Nephron (organoid): ENCODE measurements around the gene MOB3B.

Source experiments
- H3K27ac Mint-ChIP-seq, 3 experiments: 2 replicates each; pipeline ENCODE4 v1.8.0; 2020; ENCODE audit warnings: mixed read lengths in 3 of 3, mild to moderate bottlenecking in 2 of 3, moderate library complexity in 1 of 3
- H3K27me3 Mint-ChIP-seq: 2 replicates; pipeline ENCODE4 v1.8.0; 2021; ENCODE audit warnings: low read depth, mild to moderate bottlenecking, moderate library complexity, mixed read lengths
- H3K36me3 Mint-ChIP-seq: 2 replicates; pipeline ENCODE4 v1.8.0; 2020; ENCODE audit warnings: low read depth, mixed read lengths
- H3K4me1 Mint-ChIP-seq: 2 replicates; pipeline ENCODE4 v1.8.0; 2020; ENCODE audit warnings: mixed read lengths
- H3K4me3 Mint-ChIP-seq, 3 experiments: 2 replicates each; pipeline ENCODE4 v1.8.0; 2020; ENCODE audit warnings: mild to moderate bottlenecking in 3 of 3, mixed read lengths in 3 of 3, moderate library complexity in 2 of 3
- H3K9me3 Mint-ChIP-seq: 2 replicates; pipeline ENCODE4 v1.8.0; 2020; ENCODE audit warnings: mixed read lengths
- CTCF ChIP-seq, 3 experiments: fragments of 200-600 bp; sonication (generic); IDR thresholded peaks; one replicate each; pipeline ENCODE4 v1.5.0; 2021; ENCODE audit warnings: antibody characterized with exemption in 3 of 3; ENCODE audit not compliant: unreplicated experiment in 3 of 3

Gene MOB3B

GRCh38 chr9:27483576-27483975 is 46.0 kb downstream of the MOB3B start:
- TF ChIP-seq CTCF (IDR thresholded peaks at IDR 0.05; ENCODE audit: unreplicated experiment in 3 of 3) = no peak
- no peak overlapping the region for H3K27ac Mint-ChIP-seq

DNA sequence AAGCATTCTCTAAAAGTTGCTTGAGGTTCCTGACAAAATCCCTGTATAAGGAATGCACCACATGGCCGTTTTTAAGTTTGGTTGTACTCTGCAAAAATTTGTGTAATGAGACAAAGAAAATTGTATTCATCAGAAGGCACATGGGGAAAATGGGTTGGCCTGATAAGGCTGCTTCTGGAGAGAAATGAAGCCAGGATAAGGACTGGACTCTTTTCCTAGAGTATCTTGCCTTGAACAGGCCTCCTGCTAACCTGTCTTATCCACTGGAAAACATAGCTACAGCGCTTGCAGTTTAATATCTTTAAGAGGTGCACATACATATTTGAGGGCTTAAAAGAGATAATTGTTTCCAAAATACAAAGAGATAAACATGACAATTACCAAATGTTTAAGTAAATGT is 46.9 kb downstream of the MOB3B start:
- Mint-ChIP-seq H3K4me1 (peaks cover 3% of the 10 kb centered on the region), H3K27ac (no peak overlapping the region), H3K27me3 (no peaks in the 10 kb centered on the region), H3K4me3 (no peak overlapping the region), H3K36me3 (peaks cover 38% of the 10 kb centered on the region), H3K9me3 (peaks cover 11% of the 10 kb centered on the region)
- TF ChIP-seq CTCF (IDR thresholded peaks at IDR 0.05; ENCODE audit: unreplicated experiment in 3 of 3) = no peak

More at GRCh38 chr9:27483576-27483975, 46.0 kb downstream of the MOB3B start:
- Mint-ChIP-seq H3K36me3 (peaks cover 29% of the 10 kb centered on the region), H3K9me3 (peaks cover 4% of the 10 kb centered on the region), H3K4me1 (peaks cover 7% of the 10 kb centered on the region), H3K27me3 (no peaks in the 10 kb centered on the region), H3K4me3 (no peak overlapping the region)

- Mint-ChIP-seq H3K27me3 (no peaks in the 10 kb centered on the region), H3K4me1 (peaks cover 6% of the 10 kb centered on the region), H3K4me3 (no peak overlapping the region), H3K36me3 (peaks cover 45% of the 10 kb centered on the region), H3K9me3 (peaks cover 11% of the 10 kb centered on the region), H3K27ac (no peak overlapping the region)
- no peak for TF ChIP-seq CTCF (IDR thresholded peaks at IDR 0.05; ENCODE audit: unreplicated experiment in 3 of 3)
Measured at GRCh38 chr9:27478322-27478721, 51.3 kb downstream of the MOB3B start.

DNA sequence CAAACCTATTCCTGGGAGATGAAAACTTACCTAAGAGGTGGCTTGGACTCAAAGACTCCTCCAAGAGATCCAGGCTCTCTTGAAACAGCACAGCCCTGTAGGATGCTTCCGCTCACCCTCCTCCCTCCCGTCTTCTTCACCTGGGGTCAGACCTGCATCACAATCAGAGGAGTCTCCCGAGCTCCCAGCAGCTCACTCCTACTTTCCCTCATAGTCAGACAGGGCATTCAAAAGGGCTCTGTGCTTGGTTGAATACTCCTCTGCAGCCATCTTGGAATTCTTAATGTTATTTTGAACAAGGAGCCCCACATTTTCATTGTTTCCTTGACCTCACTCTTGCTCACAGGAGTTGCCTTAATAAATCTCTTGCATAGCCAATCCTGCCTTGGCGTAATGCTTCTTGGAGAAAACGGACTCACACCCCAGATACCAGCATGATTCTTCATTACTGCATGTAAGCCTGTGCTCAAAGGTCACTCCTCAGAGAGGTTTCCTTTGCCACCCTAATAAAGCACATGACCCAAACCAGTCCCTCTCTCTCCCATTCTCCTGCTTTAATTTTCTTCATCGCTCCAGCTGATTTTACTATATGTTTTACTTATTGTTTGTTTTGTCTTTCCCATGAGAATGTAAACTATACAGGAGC is 52.6 kb downstream of the MOB3B start:
- peaks cover 11% of the 10 kb centered on the region for H3K9me3 Mint-ChIP-seq
- H3K4me1 Mint-ChIP-seq = peaks cover 20% of the 10 kb centered on the region
- TF ChIP-seq CTCF (IDR thresholded peaks at IDR 0.05; ENCODE audit: unreplicated experiment in 3 of 3) = no peak
- H3K36me3 Mint-ChIP-seq = peaks cover 39% of the 10 kb centered on the region
- peak overlapping the region in 2 of 3 experiments; percentile 23 to 37 for H3K27ac Mint-ChIP-seq
- H3K27me3 Mint-ChIP-seq = no peaks in the 10 kb centered on the region
- no peak overlapping the region for H3K4me3 Mint-ChIP-seq

DNA sequence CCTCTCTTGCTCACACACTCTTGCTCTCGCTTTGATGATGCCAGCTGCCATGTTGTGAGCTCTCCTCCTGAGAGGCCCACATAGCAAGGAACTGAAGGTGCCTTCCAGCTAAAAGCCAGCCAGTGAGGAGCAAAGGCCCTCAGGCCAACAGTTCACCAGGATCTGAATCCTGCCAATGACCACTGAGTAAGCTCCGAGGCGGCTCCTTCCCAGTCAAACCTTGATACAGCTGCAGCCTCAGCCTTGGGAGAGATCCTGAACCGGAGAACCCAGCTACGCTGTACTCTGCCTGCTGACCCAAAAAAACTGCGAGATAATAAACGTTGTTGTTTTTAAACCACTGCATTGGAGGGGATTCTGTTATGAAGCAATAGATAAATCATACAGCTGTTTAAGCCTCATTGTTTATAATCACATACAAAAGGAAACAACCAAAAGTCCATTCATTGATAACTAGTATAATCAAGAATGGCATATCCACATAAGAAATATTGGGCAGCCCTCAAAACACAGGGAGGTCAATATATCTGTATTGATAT is 54.5 kb downstream of the MOB3B start:
- H3K27me3 Mint-ChIP-seq = no peaks in the 10 kb centered on the region
- no peak overlapping the region for H3K4me3 Mint-ChIP-seq
- peaks cover 11% of the 10 kb centered on the region for H3K9me3 Mint-ChIP-seq
- H3K27ac Mint-ChIP-seq = no peak overlapping the region
- peaks cover 29% of the 10 kb centered on the region for H3K36me3 Mint-ChIP-seq
- no peak for TF ChIP-seq CTCF (IDR thresholded peaks at IDR 0.05; ENCODE audit: unreplicated experiment in 3 of 3)
- peaks cover 38% of the 10 kb centered on the region for H3K4me1 Mint-ChIP-seq

DNA sequence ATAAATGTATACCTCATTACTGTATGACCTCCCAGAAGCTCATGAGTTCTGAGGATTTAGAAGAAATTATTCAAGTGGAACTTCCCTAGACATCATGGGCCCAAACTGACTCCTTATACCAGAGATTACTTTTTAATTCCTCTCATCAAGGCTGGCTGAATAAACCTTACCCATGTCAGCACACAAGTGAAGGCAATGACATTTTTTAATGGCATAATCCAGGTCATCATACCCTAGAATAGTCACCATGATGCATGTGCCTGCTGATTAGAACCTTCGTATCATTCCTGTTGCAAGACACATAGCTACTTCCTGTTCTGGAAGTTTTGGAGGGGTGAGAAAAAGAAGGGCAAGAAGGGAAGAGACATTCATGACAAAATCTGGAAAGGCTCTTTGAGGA is 55.3 kb downstream of the MOB3B start:
- Mint-ChIP-seq H3K4me3 (no peak overlapping the region), H3K4me1 (peaks cover 41% of the 10 kb centered on the region), H3K27ac (no peak overlapping the region), H3K36me3 (peaks cover 27% of the 10 kb centered on the region), H3K9me3 (peaks cover 11% of the 10 kb centered on the region), H3K27me3 (no peaks in the 10 kb centered on the region)
- TF ChIP-seq CTCF (IDR thresholded peaks at IDR 0.05; ENCODE audit: unreplicated experiment in 3 of 3) = no peak
